ENCODE results near the gene AGBL4. TPM values are rescaled to one million over a fixed set of nuclear protein-coding genes. Genes with fewer than 3 reads are reported as not detected.
A peak's percentile ranks its signal among the peaks of the same experiment; 100 is the strongest.

AGBL4 gene
- polyA plus RNA-seq, 1 donor from 2014 or later = not detected

- Mint-ChIP-seq H3K36me3 (peaks cover 2% of the 10 kb centered on the region), H3K4me3 (no peak overlapping the region), H3K9me3 (peaks cover 0 to 2% (median 0%) of the 10 kb centered on the region in 3 donors), H3K27ac (peak overlapping the region in 1 of 3 donors; percentile 73), H3K27me3 (no peaks in the 10 kb centered on the region), H3K4me1 (peaks cover 0 to 3% (median 0%) of the 10 kb centered on the region in 3 donors)
Observed at GRCh38 chr1:48720929-48721328, 1302.8 kb downstream of the AGBL4 start.

GRCh38 chr1:48718705-48719104 lies 1305.0 kb downstream of the AGBL4 start:
- Mint-ChIP-seq H3K4me1 (peaks cover 0 to 1% (median 0%) of the 10 kb centered on the region in 3 donors), H3K36me3 (peaks cover 2% of the 10 kb centered on the region), H3K27me3 (no peaks in the 10 kb centered on the region), H3K9me3 (peaks cover 0 to 2% (median 0%) of the 10 kb centered on the region in 3 donors), H3K4me3 (no peak overlapping the region), H3K27ac (no peak overlapping the region)

- Mint-ChIP-seq H3K27ac (no peak overlapping the region), H3K4me1 (no peaks in the 10 kb centered on the region), H3K36me3 (peaks cover 2% of the 10 kb centered on the region), H3K9me3 (peaks cover 0 to 2% (median 0%) of the 10 kb centered on the region in 3 donors), H3K27me3 (no peaks in the 10 kb centered on the region), H3K4me3 (no peak overlapping the region)
Observed at GRCh38 chr1:48718116-48718630, 1305.6 kb downstream of the AGBL4 start.

GRCh38 chr1:48717082-48717481 lies 1306.7 kb downstream of the AGBL4 start:
- peak overlapping the region in 1 of 4 donors; percentile 9 for H3K4me3 Mint-ChIP-seq
- H3K36me3 Mint-ChIP-seq = peaks cover 2% of the 10 kb centered on the region

GRCh38 chr1:48715921-48716320 lies 1307.8 kb downstream of the AGBL4 start:
- Mint-ChIP-seq H3K9me3 (peaks cover 0 to 2% (median 0%) of the 10 kb centered on the region in 3 donors), H3K36me3 (peaks cover 2% of the 10 kb centered on the region), H3K27ac (no peak overlapping the region), H3K4me3 (no peak overlapping the region), H3K27me3 (no peaks in the 10 kb centered on the region), H3K4me1 (no peaks in the 10 kb centered on the region)

More at GRCh38 chr1:48717082-48717481, 1306.7 kb downstream of the AGBL4 start:
- Mint-ChIP-seq H3K9me3 (peaks cover 0 to 2% (median 0%) of the 10 kb centered on the region in 3 donors), H3K4me1 (no peaks in the 10 kb centered on the region), H3K27ac (no peak overlapping the region), H3K27me3 (no peaks in the 10 kb centered on the region)

- H3K27me3 Mint-ChIP-seq = no peaks in the 10 kb centered on the region
- no peaks in the 10 kb centered on the region for H3K9me3 Mint-ChIP-seq
- H3K36me3 Mint-ChIP-seq = no peaks in the 10 kb centered on the region
- no peak overlapping the region for H3K27ac Mint-ChIP-seq
- no peak overlapping the region for H3K4me3 Mint-ChIP-seq
- no peaks in the 10 kb centered on the region for H3K4me1 Mint-ChIP-seq
Observed at GRCh38 chr1:48710915-48711314, 1312.8 kb downstream of the AGBL4 start.

GRCh38 chr1:48710318-48710717 lies 1313.4 kb downstream of the AGBL4 start:
- Mint-ChIP-seq H3K4me1 (no peaks in the 10 kb centered on the region), H3K27me3 (no peaks in the 10 kb centered on the region), H3K27ac (no peak overlapping the region), H3K36me3 (no peaks in the 10 kb centered on the region), H3K4me3 (no peak overlapping the region), H3K9me3 (no peaks in the 10 kb centered on the region)

GRCh38 chr1:48704736-48705135 lies 1319.0 kb downstream of the AGBL4 start:
- no peaks in the 10 kb centered on the region for H3K36me3 Mint-ChIP-seq
- peaks cover 4% of the 10 kb centered on the region for H3K27me3 Mint-ChIP-seq
- H3K4me1 Mint-ChIP-seq = no peaks in the 10 kb centered on the region
- H3K9me3 Mint-ChIP-seq = no peaks in the 10 kb centered on the region
- H3K27ac Mint-ChIP-seq = no peak overlapping the region
- no peak overlapping the region for H3K4me3 Mint-ChIP-seq

GRCh38 chr1:48701445-48701844 lies 1322.3 kb downstream of the AGBL4 start:
- Mint-ChIP-seq H3K36me3 (peaks cover 3% of the 10 kb centered on the region), H3K4me1 (no peaks in the 10 kb centered on the region), H3K27ac (no peak overlapping the region), H3K9me3 (no peaks in the 10 kb centered on the region), H3K4me3 (no peak overlapping the region), H3K27me3 (peaks cover 4% of the 10 kb centered on the region)

- Mint-ChIP-seq H3K36me3 (peaks cover 3% of the 10 kb centered on the region), H3K4me1 (no peaks in the 10 kb centered on the region), H3K27me3 (peaks cover 5% of the 10 kb centered on the region), H3K27ac (peak overlapping the region in 2 of 3 donors; percentile 11 to 35), H3K4me3 (no peak overlapping the region), H3K9me3 (no peaks in the 10 kb centered on the region)
Observed at GRCh38 chr1:48697066-48697707, 1326.6 kb downstream of the AGBL4 start.

GRCh38 chr1:48695161-48695560 lies 1328.6 kb downstream of the AGBL4 start:
- H3K36me3 Mint-ChIP-seq = peaks cover 3% of the 10 kb centered on the region

GRCh38 chr1:48693674-48694320 lies 1330.0 kb downstream of the AGBL4 start:
- no peak overlapping the region for H3K27ac Mint-ChIP-seq
- no peak overlapping the region for H3K4me3 Mint-ChIP-seq
- H3K27me3 Mint-ChIP-seq = peaks cover 5% of the 10 kb centered on the region
- H3K9me3 Mint-ChIP-seq = no peaks in the 10 kb centered on the region
- peaks cover 0 to 7% (median 2%) of the 10 kb centered on the region in 3 donors for H3K4me1 Mint-ChIP-seq
- H3K36me3 Mint-ChIP-seq = peaks cover 3% of the 10 kb centered on the region

More at GRCh38 chr1:48695161-48695560, 1328.6 kb downstream of the AGBL4 start:
- Mint-ChIP-seq H3K27ac (no peak overlapping the region), H3K4me3 (no peak overlapping the region), H3K9me3 (no peaks in the 10 kb centered on the region), H3K27me3 (peaks cover 7% of the 10 kb centered on the region), H3K4me1 (peaks cover 0 to 7% (median 2%) of the 10 kb centered on the region in 3 donors)

GRCh38 chr1:48693180-48693579 lies 1330.6 kb downstream of the AGBL4 start:
- H3K4me3 Mint-ChIP-seq = no peak overlapping the region
- H3K27ac Mint-ChIP-seq = no peak overlapping the region
- H3K9me3 Mint-ChIP-seq = no peaks in the 10 kb centered on the region
- H3K27me3 Mint-ChIP-seq = peaks cover 5% of the 10 kb centered on the region
- H3K36me3 Mint-ChIP-seq = peaks cover 3% of the 10 kb centered on the region
- peaks cover 0 to 7% (median 3%) of the 10 kb centered on the region in 3 donors for H3K4me1 Mint-ChIP-seq

- no peak overlapping the region for H3K4me3 Mint-ChIP-seq
Observed at GRCh38 chr1:48692235-48692634, 1331.5 kb downstream of the AGBL4 start.

GRCh38 chr1:48691429-48692001 lies 1332.2 kb downstream of the AGBL4 start:
- no peak overlapping the region for H3K4me3 Mint-ChIP-seq
- no peak overlapping the region for H3K27ac Mint-ChIP-seq
- no peaks in the 10 kb centered on the region for H3K36me3 Mint-ChIP-seq
- no peaks in the 10 kb centered on the region for H3K9me3 Mint-ChIP-seq
- peaks cover 5% of the 10 kb centered on the region for H3K27me3 Mint-ChIP-seq
- peaks cover 2 to 7% (median 3%) of the 10 kb centered on the region in 3 donors for H3K4me1 Mint-ChIP-seq

More at GRCh38 chr1:48692235-48692634, 1331.5 kb downstream of the AGBL4 start:
- Mint-ChIP-seq H3K36me3 (peaks cover 3% of the 10 kb centered on the region), H3K9me3 (no peaks in the 10 kb centered on the region), H3K4me1 (peaks cover 2 to 7% (median 3%) of the 10 kb centered on the region in 3 donors), H3K27ac (no peak overlapping the region), H3K27me3 (peaks cover 5% of the 10 kb centered on the region)
